Measurements from ENCODE around the gene SLIT3. TPM values are rescaled to one million over a fixed set of nuclear protein-coding genes. Genes with fewer than 3 reads are reported as not detected.

SLIT3 gene
- total RNA-seq, 1 donor from 2014 or later: 31.8 TPM

- no peak for DNase-seq (ENCODE audit: extremely low spot score, unreplicated experiment)
- H3K27me3 Mint-ChIP-seq (ENCODE audit: unreplicated experiment): no peaks in the 10 kb centered on the region
- no peaks in the 10 kb centered on the region for H3K9me3 Mint-ChIP-seq (ENCODE audit: unreplicated experiment)
- peak overlapping the region; percentile 73 for H3K27ac Mint-ChIP-seq (ENCODE audit: unreplicated experiment)
- H3K4me3 Mint-ChIP-seq (ENCODE audit: unreplicated experiment): no peak overlapping the region
- no peaks in the 10 kb centered on the region for H3K36me3 Mint-ChIP-seq (ENCODE audit: unreplicated experiment)
- H3K4me1 Mint-ChIP-seq (ENCODE audit: unreplicated experiment): peaks cover 37% of the 10 kb centered on the region
- TF ChIP-seq CTCF (IDR thresholded peaks at IDR 0.05): no peak
Observed at GRCh38 chr5:169183576-169183975, 117.4 kb downstream of the SLIT3 start.

GRCh38 chr5:169182797-169183196 lies 118.1 kb downstream of the SLIT3 start:
- Mint-ChIP-seq H3K9me3 (ENCODE audit: unreplicated experiment) (no peaks in the 10 kb centered on the region), H3K27me3 (ENCODE audit: unreplicated experiment) (no peaks in the 10 kb centered on the region)
- TF ChIP-seq CTCF (IDR thresholded peaks at IDR 0.05): no peak

GRCh38 chr5:169181814-169182213 lies 119.1 kb downstream of the SLIT3 start:
- no peaks in the 10 kb centered on the region for H3K9me3 Mint-ChIP-seq (ENCODE audit: unreplicated experiment)
- TF ChIP-seq CTCF (IDR thresholded peaks at IDR 0.05): no peak
- no peak for DNase-seq (ENCODE audit: extremely low spot score, unreplicated experiment)
- H3K27ac Mint-ChIP-seq (ENCODE audit: unreplicated experiment): peak overlapping the region; percentile 51
- H3K36me3 Mint-ChIP-seq (ENCODE audit: unreplicated experiment): no peaks in the 10 kb centered on the region
- H3K27me3 Mint-ChIP-seq (ENCODE audit: unreplicated experiment): no peaks in the 10 kb centered on the region
- H3K4me1 Mint-ChIP-seq (ENCODE audit: unreplicated experiment): peaks cover 37% of the 10 kb centered on the region
- H3K4me3 Mint-ChIP-seq (ENCODE audit: unreplicated experiment): no peak overlapping the region

More at GRCh38 chr5:169182797-169183196, 118.1 kb downstream of the SLIT3 start:
- H3K4me1 Mint-ChIP-seq (ENCODE audit: unreplicated experiment): peaks cover 37% of the 10 kb centered on the region
- H3K4me3 Mint-ChIP-seq (ENCODE audit: unreplicated experiment): no peak overlapping the region
- H3K27ac Mint-ChIP-seq (ENCODE audit: unreplicated experiment): peak overlapping the region; percentile 9
- H3K36me3 Mint-ChIP-seq (ENCODE audit: unreplicated experiment): no peaks in the 10 kb centered on the region
- no peak for DNase-seq (ENCODE audit: extremely low spot score, unreplicated experiment)

DNA sequence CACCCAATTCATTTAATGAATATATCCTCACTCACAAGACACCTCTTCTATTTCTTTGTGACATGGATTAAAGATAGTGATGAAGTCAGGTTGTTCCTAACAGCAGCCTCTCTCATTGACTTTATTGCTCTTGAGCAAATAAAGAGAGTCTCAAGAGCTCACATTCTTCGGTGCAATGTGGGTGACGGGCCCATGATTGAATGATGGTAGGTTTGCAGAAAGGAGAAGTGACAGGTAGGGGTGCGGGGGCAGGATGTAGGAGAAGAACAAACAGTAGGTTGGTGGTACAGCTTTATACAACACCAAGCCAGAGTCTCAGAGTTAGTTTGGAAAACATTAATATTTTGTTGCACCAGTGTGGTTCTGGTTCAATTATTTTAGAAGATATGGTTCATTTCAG lies 122.2 kb downstream of the SLIT3 start:
- Mint-ChIP-seq H3K27ac (ENCODE audit: unreplicated experiment) (no peak overlapping the region), H3K4me3 (ENCODE audit: unreplicated experiment) (no peak overlapping the region), H3K4me1 (ENCODE audit: unreplicated experiment) (peaks cover 27% of the 10 kb centered on the region), H3K9me3 (ENCODE audit: unreplicated experiment) (no peaks in the 10 kb centered on the region), H3K27me3 (ENCODE audit: unreplicated experiment) (no peaks in the 10 kb centered on the region), H3K36me3 (ENCODE audit: unreplicated experiment) (no peaks in the 10 kb centered on the region)
- DNase-seq (ENCODE audit: extremely low spot score, unreplicated experiment): no peak
- TF ChIP-seq CTCF (IDR thresholded peaks at IDR 0.05): no peak

- Mint-ChIP-seq H3K27me3 (ENCODE audit: unreplicated experiment) (no peaks in the 10 kb centered on the region), H3K4me3 (ENCODE audit: unreplicated experiment) (no peak overlapping the region), H3K9me3 (ENCODE audit: unreplicated experiment) (no peaks in the 10 kb centered on the region), H3K36me3 (ENCODE audit: unreplicated experiment) (no peaks in the 10 kb centered on the region), H3K27ac (ENCODE audit: unreplicated experiment) (no peak overlapping the region), H3K4me1 (ENCODE audit: unreplicated experiment) (peaks cover 27% of the 10 kb centered on the region)
- no peak for DNase-seq (ENCODE audit: extremely low spot score, unreplicated experiment)
- TF ChIP-seq CTCF (IDR thresholded peaks at IDR 0.05): no peak
Observed at GRCh38 chr5:169178274-169178673, 122.7 kb downstream of the SLIT3 start.
